GM12891 (cell line): ENCODE measurements around the gene SPATA32.

Source experiments
- PAX5 ChIP-seq: IDR thresholded peaks from 2 replicates; pipeline ENCODE4 v1.6.1; 2011; ENCODE audit warnings: low read length, moderate library complexity, mild to moderate bottlenecking; ENCODE audit not compliant: insufficient read depth, severe bottlenecking
- POLR2A ChIP-seq: IDR thresholded peaks from 2 replicates; pipeline ENCODE4 v1.6.1; 2011; ENCODE audit warnings: low read depth, low read length, control low read depth
- POLR2AphosphoS5 ChIP-seq: IDR thresholded peaks from 2 replicates; pipeline ENCODE4 v1.6.1; 2011; ENCODE audit warnings: low read depth, low read length, control low read depth
- POU2F2 ChIP-seq: IDR thresholded peaks from 2 replicates; pipeline ENCODE4 v1.6.1; 2011; ENCODE audit warnings: low read depth, mild to moderate bottlenecking, control low read depth, low read length, moderate library complexity
- SPI1 ChIP-seq: IDR thresholded peaks from 2 replicates; pipeline ENCODE4 v1.6.1; 2011; ENCODE audit warnings: low read depth, low read length, control low read depth

GRCh38 chr17:45247429-45248131 is 14.3 kb downstream of the SPATA32 start:
- TF ChIP-seq POLR2AphosphoS5 (no peak), POLR2A (peak; percentile 23; the same call in 1 of the 2 replicates), SPI1 (no peak), POU2F2 (no peak), PAX5 (no peak)
